Body of pancreas (tissue), 4 donors: ENCODE data around the gene GOLGA8R. TPM values are rescaled to one million over a fixed set of nuclear protein-coding genes. Genes with fewer than 3 reads are reported as not detected.
A peak's percentile ranks its signal among the peaks of the same experiment; 100 is the strongest.
"Not testable (repeated sequence)": the region's sequence is repeated elsewhere in the genome, so short reads cannot be mapped to it uniquely, and the experiment has no call there.

ENCODE experiments used
- ATAC-seq: fragments of 150-250 bp; one replicate; pipeline ENCODE4 v1.9.1; 2016
- DNase-seq, 4 donors: peaks; one replicate each; pipeline ENCODE4 v3.0.0-alpha.2; 2019
- H3K27ac ChIP-seq, 4 donors: fragments of 200-600 bp; sonication (generic); 1 replicate in 3 of 4; 2 replicates in 1 of 4; pipeline versions ENCODE4 v1.5.1 to v1.6.1; 2016 to 2019; ENCODE audit warnings: mild to moderate bottlenecking in 1 of 4, mixed read lengths in 1 of 4, moderate library complexity in 1 of 4
- H3K27me3 ChIP-seq, 2 donors: fragments of 200-600 bp; sonication (generic); one replicate each; pipeline ENCODE4 v1.6.0; 2016; ENCODE audit warnings: mild to moderate bottlenecking in 1 of 2
- H3K36me3 ChIP-seq, 2 donors: fragments of 200-600 bp; sonication (generic); replicated peaks in 1 of 2; 2 replicates each; pipeline ENCODE4 v1.5.1; 2016; ENCODE audit warnings: low read depth in 2 of 2; ENCODE audit not compliant: insufficient read depth in 1 of 2
- H3K4me1 ChIP-seq: fragments of 200-600 bp; sonication (generic); one replicate; pipeline ENCODE4 v1.6.0; 2016
- H3K4me3 ChIP-seq, 2 donors: fragments of 200-600 bp; sonication (generic); 1 replicate in 1 of 2; 2 replicates in 1 of 2; pipeline ENCODE4 v1.5.1; 2016 to 2019
- H3K9me3 ChIP-seq, 3 donors: fragments of 200-600 bp; sonication (generic); 1 replicate in 2 of 3; 2 replicates in 1 of 3; pipeline ENCODE4 v1.5.1; 2016
- WGBS, 2 donors: methylation state at CpG; one replicate each; pipeline ENCODE4 v1.1.5; 2017; 5-methylcytosine and 5-hydroxymethylcytosine counted together
- intact Hi-C: fragments of 100-400 bp; cut with DNase I; formaldehyde crosslinking; loops from one replicate; pipeline ENCODE4 v1.15.1; 2023
- total RNA-seq, 2 donors: library from RNA; depleted of rRNA; stranded (reverse); fragments of >200 nt; gene quantifications; one replicate each; pipeline ENCODE4 v1.1.0, GENCODE V29; 2016

The GOLGA8R gene, protein sequence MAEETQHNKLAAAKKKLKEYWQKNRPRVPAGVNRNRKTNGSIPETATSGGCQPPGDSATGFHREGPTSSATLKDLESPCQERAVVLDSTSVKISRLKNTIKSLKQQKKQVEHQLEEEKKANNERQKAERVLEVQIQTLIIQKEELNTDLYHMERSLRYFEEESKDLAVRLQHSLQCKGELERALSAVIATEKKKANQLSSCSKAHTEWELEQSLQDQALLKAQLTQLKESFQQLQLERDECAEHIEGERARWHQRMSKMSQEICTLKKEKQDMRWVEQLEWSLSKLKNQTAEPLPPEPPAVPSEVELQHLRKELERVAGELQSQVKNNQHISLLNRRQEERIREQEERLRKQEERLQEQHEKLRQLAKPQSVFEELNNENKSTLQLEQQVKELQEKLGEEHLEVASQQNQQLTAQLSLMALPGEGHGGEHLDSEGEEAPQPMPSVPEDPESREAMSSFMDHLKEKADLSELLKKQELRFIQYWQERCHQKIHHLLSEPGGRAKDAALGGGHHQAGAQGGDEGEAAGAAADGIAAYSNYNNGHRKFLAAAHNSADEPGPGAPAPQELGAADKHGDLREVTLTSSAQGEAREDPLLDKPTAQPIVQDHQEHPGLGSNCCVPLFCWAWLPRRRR
- total RNA-seq: 1 to 10 TPM; 6.2 to 6.6 TPM

DNA sequence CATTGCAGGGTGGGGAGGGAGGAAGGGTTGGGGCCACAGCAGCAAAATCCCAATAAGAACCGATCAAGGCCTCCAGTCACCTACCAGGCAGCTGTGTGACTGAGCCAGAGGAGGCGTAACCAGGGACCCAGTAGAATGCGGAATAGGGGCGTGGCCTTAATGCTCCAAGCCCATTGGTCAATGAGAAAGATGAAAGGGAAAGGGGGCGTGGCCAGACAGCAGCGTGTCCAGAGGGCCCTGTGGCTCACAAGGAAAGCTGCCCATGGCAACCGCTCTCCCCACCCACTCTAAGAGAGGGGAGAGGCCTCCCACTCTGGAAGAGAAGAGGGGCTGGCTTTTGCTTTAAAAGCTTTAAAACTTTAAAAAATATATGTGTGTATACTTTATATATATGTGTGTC lies at the start of gene GOLGA8R:
Gene GOLGA8R (minus strand): TSS at position 101 of the 400 bp plus-strand sequence. CDS start 98 bp downstream, at position 3.
- H3K27me3 ChIP-seq, H3K9me3 ChIP-seq, DNase-seq, ATAC-seq, H3K27ac ChIP-seq, H3K4me1 ChIP-seq, H3K4me3 ChIP-seq, intact Hi-C loops, H3K36me3 ChIP-seq: not testable (repeated sequence)
- no CpG with 5 or more reads among the region's 7 CpGs for WGBS, 2 donors

DNA sequence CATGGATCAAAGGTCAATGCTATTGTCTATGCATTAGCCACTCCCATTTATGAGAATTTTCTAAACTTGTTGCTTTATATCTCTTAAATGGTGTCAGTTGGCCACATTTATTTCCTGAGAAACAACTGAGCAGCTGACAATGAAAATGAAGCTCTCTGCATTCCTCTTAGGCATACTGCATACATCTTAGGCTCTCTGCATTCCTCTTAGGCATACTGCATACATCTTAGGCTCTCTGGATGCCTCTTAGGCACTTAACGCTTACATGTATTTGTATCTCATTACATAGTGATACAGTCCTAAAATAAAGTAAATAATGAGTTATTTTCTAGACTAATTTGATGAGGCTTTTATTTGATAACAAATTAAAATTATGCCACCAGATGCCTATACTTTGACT lies 49.8 kb upstream of the GOLGA8R start:
- H3K27me3 ChIP-seq, intact Hi-C loops: not testable (repeated sequence)
- WGBS, 2 donors: no CpG with 5 or more reads among the region's 1 CpG

DNA sequence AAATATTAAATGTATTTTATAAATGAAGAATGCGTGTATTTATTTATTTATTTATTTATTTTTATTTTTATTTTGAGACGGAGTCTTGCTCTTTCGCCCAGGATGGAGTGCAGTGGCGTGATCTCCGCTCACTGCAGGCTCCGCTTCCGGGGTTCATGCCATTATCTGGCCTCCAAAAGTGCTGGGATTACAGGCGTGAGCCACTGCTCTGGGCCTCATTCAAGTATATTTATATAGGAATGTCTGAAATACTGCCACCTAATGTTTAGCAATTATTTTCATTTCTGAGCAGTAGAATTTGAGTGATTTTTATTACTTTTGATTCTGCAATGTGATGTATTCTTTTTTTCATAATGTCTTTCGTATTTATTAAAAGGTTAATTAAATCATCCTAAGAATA lies 48.1 kb upstream of the GOLGA8R start:
- H3K27ac ChIP-seq, DNase-seq, ATAC-seq, H3K27me3 ChIP-seq, H3K9me3 ChIP-seq, H3K4me3 ChIP-seq, intact Hi-C loops, H3K4me1 ChIP-seq, H3K36me3 ChIP-seq: not testable (repeated sequence)
- no CpG with 5 or more reads among the region's 9 CpGs for WGBS, 2 donors

More for the DNA sequence above, 49.8 kb upstream of the GOLGA8R start:
- H3K9me3 ChIP-seq, H3K36me3 ChIP-seq, DNase-seq, ATAC-seq, H3K4me1 ChIP-seq, H3K27ac ChIP-seq, H3K4me3 ChIP-seq: not testable (repeated sequence)

DNA sequence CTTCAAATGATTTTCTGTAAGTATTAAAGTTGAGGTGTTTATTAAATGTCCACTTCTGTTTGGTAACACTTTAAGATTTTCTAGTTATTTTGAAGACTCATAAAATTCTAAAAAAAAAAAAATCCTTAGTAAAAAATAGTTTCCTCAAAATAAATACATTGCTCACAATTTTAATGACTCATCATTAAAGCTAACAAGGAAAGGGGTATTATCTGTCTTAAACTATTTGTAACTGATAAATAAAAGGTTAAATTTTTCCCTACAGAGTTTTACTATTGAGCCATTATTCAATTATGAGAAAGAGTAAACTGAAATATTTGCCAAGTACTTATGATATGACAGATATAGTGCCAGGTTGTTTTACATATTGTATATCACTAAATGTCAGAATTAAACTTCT lies 38.6 kb upstream of the GOLGA8R start:
- H3K36me3 ChIP-seq, ATAC-seq, H3K4me3 ChIP-seq, DNase-seq, H3K27ac ChIP-seq, H3K9me3 ChIP-seq, H3K27me3 ChIP-seq, intact Hi-C loops, H3K4me1 ChIP-seq: not testable (repeated sequence)

DNA sequence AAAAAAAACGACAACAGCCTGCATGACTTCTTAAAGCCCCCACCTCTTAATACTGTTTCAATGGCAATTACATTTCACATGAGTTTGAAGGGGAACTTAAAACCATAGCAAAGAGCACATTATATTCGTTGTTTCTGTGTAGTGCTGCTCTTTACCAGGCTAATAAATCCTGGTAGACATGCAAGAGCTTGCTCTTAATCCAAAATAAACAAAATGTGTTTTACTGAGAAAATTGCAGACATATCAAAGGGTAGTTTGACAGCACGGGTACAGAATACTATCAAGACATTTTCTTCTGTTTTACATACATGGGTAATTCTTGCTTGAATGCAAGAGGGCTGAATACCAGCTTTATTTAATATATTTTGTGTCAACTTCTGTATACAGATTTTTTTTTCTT lies 24.3 kb upstream of the GOLGA8R start:
- intact Hi-C loops, H3K36me3 ChIP-seq, H3K9me3 ChIP-seq, H3K27ac ChIP-seq, H3K4me3 ChIP-seq, ATAC-seq, H3K27me3 ChIP-seq, DNase-seq, H3K4me1 ChIP-seq: not testable (repeated sequence)
- 0% methylated on average over 2 of the region's 3 CpGs; no CpG with 5 or more reads in 1 of the 2 donors for WGBS, 2 donors

DNA sequence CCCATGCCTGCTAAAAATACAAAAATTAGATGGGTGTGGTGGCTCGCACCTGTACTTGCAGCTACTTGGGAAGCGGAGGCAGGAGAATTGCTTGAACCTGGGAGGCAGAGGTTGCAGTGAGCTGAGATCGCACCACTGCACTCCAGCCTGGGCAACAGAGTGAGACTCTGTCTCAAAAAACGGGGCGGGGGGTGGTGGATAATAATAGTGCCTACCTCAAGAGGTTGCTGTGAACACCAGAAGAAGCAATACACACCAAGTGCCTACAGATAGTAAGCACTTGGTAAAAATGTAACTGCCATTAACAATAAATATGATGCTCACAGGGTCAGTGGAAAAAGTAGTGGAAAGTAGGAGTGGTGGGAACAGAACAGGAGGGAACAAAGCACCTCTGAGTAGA lies 21.8 kb upstream of the GOLGA8R start:
- H3K27ac ChIP-seq, H3K27me3 ChIP-seq, H3K4me1 ChIP-seq, H3K9me3 ChIP-seq, H3K4me3 ChIP-seq, DNase-seq, H3K36me3 ChIP-seq, intact Hi-C loops, ATAC-seq: not testable (repeated sequence)
- 91 to 100% methylated on average over 3 to 4 of the region's 5 CpGs for WGBS, 2 donors

DNA sequence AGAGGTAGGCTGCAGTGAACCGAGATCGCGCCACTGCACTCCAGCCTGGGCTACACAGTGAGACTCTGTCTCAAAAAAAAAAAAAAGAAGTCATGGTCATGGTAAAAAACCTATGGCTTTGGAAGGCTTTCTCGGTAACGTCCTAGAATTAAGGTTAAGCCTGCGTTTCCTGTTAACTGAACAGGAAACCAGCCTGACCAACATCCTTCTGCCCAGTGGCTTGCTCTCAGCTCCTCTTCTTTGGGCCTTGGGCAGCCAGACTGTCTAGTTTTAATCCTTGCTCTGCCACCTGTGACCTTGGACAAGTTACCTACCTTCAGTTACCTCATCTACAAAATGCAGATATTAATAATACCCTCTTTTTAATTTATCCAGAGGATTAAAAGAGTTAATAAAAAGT lies 6.7 kb upstream of the GOLGA8R start:
- WGBS, 2 donors: 78 to 95% methylated on average over 4 to 6 of the region's 6 CpGs
- DNase-seq, intact Hi-C loops, H3K9me3 ChIP-seq, ATAC-seq, H3K27ac ChIP-seq, H3K36me3 ChIP-seq, H3K4me1 ChIP-seq, H3K4me3 ChIP-seq, H3K27me3 ChIP-seq: not testable (repeated sequence)

DNA sequence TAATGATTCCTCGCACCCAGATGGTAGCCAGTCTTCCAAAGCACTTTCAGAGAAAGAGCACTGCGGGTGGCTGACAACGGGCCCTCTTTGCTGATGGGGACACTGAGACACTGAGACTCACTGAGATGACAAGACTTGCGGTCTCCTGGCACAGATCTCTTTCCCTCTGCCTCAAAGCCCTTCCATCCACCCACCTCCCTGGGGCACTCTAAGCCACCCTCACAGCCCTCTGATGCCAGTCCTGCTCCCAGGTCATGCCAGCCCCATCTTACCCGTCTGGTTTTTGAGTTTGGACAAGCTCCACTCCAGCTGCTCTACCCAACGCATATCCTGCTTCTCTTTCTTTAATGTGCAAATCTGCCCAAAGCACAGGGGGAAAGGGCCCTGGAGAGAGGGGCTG lies 6.4 kb downstream of the GOLGA8R start:
- H3K9me3 ChIP-seq, intact Hi-C loops, H3K4me3 ChIP-seq, H3K27me3 ChIP-seq, H3K36me3 ChIP-seq, ATAC-seq, H3K4me1 ChIP-seq, H3K27ac ChIP-seq: not testable (repeated sequence)
- DNase-seq: peak in 2 of 4 donors; percentile 2 to 7
- 73 to 81% methylated on average over 5 of the region's 6 CpGs for WGBS, 2 donors
